ENCODE measurements around the gene GRB14.

The GRB14 gene

DNA sequence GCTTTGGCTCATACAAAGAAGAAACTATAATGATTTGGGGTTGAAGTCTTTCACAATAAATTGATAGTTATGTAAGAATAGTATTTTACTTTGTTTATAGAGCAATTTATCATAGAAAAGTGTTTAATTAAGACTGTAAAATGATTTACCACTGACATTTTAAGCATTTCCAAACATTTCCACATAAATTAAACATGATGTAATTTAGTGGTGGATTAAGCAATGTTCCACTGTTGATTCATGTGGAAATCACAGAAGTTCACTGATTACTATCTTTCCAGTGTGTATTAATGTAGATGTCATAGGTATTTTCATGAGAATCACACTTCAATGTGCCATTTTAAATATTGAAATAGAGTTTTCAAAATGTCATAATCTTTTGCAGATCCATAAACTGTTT lies 40.1 kb upstream of the GRB14 start:
- no peak overlapping the region for H3K27ac ChIP-seq
- DNase-seq (ENCODE audit: low spot score) = no peak
- TF ChIP-seq, protein P1, sequence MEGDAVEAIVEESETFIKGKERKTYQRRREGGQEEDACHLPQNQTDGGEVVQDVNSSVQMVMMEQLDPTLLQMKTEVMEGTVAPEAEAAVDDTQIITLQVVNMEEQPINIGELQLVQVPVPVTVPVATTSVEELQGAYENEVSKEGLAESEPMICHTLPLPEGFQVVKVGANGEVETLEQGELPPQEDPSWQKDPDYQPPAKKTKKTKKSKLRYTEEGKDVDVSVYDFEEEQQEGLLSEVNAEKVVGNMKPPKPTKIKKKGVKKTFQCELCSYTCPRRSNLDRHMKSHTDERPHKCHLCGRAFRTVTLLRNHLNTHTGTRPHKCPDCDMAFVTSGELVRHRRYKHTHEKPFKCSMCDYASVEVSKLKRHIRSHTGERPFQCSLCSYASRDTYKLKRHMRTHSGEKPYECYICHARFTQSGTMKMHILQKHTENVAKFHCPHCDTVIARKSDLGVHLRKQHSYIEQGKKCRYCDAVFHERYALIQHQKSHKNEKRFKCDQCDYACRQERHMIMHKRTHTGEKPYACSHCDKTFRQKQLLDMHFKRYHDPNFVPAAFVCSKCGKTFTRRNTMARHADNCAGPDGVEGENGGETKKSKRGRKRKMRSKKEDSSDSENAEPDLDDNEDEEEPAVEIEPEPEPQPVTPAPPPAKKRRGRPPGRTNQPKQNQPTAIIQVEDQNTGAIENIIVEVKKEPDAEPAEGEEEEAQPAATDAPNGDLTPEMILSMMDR (IDR thresholded peaks at IDR 0.05) = no peak
- no peak overlapping the region for H3K4me3 ChIP-seq

DNA sequence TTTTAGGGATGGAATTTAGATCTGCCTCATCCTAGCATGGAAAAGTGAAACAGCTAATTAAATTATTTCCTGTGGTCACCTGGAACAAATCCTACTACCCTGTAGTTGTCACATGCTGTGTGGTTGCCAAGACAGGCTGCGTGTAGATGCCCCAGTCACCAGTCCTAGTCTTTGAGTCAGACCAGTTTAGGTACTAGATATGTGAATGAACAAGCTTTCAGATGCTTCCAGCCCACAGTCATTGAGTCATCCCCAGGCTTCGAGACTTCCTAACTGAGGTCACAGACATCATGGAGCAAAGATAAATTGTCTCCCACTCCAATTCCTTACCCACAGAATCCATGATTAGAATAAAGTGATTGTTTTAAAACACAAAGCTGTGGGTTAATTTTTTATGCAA lies 35.8 kb upstream of the GRB14 start:
- H3K4me3 ChIP-seq = no peak overlapping the region
- DNase-seq (ENCODE audit: low spot score) = no peak
- TF ChIP-seq, protein P1 (IDR thresholded peaks at IDR 0.05) = no peak
- no peak overlapping the region for H3K27ac ChIP-seq

DNA sequence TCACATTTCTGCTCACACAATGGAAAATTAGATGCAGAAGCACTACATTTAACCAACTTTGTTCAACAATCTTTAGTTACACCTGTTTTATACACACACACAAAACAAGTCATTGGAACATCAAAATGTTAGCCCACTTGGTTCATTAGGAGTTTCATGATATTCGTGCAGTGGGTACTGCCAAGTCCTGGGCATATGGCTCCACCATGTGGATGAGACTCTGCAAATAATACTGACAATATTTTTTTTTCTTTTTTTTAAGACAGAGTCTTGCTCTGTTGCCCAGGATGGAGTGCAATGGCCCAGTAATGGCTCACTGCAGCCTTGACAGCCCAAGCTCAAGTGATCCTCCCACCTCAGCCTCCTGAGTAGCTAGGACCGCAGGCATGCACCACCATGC lies 34.5 kb upstream of the GRB14 start:
- DNase-seq (ENCODE audit: low spot score) = no peak
- TF ChIP-seq, protein P1 (IDR thresholded peaks at IDR 0.05) = no peak
- no peak overlapping the region for H3K27ac ChIP-seq

DNA sequence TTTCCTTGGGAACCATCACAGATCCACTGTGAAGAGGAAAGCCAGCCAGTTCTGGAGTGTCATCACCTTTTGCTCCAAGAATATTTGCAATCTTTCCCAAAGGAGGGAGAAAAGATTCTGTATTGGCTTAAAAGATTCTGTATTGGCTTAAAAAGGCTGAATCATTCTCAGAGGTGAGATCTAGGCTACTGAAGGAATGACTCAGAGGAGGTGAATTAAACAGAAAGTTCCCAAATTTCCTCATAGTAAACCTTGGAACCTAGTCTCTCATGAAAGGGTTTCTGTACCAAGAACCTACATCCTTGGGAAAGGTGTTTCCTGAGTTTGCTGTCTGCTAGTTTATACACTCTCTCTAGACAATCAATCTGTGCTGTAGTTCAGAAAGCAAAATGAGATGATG lies 34.1 kb upstream of the GRB14 start:
- TF ChIP-seq, protein P1 (IDR thresholded peaks at IDR 0.05) = no peak
- no peak for DNase-seq (ENCODE audit: low spot score)
- no peak overlapping the region for H3K27ac ChIP-seq
- no peak overlapping the region for H3K4me3 ChIP-seq

More for the DNA sequence above, 34.5 kb upstream of the GRB14 start:
- no peak overlapping the region for H3K4me3 ChIP-seq

DNA sequence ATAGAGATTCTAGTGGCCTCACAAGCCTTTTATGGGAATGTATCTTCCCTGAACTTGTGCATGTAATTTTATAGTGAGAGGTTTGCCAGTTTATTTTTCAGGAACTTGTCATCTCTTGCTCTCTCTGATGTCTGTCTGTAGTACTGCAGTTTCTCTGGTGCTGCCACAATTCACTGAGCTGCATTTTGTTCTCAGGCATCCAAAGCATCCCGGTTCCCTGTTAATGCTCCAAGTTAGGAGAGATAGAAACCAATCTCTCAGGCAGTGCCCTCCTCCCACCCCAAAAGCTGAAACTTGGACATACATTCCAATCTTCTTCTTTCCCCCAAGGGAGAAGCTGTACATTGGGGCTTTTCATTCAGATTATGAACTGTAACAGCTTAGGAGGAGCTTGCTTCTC lies 30.1 kb upstream of the GRB14 start:
- H3K4me3 ChIP-seq = no peak overlapping the region
- H3K27ac ChIP-seq = no peak overlapping the region
- no peak for DNase-seq (ENCODE audit: low spot score)
- TF ChIP-seq, protein P1 (IDR thresholded peaks at IDR 0.05) = no peak

DNA sequence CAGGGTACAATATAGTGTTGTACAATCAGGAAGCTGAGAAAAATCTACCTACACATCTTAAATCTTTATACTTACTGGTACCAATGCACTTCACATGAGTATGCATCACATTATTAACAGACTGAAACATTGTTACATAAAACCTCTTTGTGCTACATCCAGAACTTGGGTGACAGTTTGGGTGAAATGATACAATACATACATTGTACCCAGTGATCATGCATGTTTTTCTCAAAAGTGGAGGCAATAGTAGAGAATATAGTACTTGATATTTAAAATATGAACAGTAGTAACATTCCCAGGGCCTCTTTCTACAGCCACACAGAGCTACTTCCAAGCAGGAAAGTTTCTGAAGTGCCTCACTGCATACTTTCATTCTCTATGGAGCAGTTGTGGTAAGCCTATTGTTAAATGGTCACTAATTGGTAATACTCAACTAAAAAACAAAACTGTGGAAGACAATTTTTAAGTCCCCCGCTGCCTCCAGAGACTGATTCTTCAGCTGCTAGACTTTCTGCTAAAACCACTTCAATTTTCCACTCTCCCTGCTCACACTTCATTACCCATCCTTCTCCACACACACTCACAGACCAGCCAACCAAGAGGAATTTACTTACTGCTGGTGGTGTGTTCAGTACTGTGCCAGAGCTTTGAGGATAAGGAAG lies 22.9 kb upstream of the GRB14 start:
- TF ChIP-seq, protein P1 (IDR thresholded peaks at IDR 0.05) = no peak
- no peak for DNase-seq (ENCODE audit: low spot score)
- Histone ChIP-seq H3K4me3 (no peak overlapping the region), H3K27ac (no peak overlapping the region)

DNA sequence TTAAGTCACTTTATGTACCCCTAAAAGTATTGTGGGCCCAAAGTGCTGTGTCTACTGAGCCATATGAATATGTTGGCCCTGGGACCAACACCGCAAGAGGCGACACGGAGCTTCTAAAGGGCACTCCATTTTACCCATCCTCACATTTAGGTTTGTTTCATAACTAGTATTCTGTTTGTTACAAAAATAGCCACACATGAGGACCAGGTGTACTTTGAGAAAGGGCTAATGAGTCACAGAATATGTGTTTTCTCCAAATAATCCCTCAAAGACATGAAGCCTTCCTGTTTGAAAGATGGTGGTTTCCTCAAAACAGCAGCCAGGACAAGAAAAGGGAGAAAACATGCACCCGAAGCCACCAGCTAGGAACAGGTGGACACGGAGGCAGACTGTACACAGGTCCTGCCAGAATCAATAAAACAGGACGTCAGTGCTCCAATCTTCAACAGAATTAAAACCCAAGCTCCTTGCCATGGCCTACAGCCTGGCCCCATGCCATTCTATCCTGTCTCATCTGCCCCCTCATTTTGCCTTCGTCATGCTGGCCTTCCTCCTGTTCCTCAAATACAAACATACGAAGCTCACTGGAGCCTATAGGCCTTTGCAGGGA lies 21.8 kb upstream of the GRB14 start:
- DNase-seq (ENCODE audit: low spot score) = no peak
- no peak overlapping the region for H3K4me3 ChIP-seq
- TF ChIP-seq, protein P1 (IDR thresholded peaks at IDR 0.05) = no peak
- no peak overlapping the region for H3K27ac ChIP-seq
